Loucy (cell line): ENCODE measurements around the gene CELSR1.

ENCODE experiments used
- H2AFZ ChIP-seq: fragments of 200-600 bp; sonication (generic); 2 replicates; pipeline ENCODE4 v1.6.0; 2016; ENCODE audit warnings: antibody characterized with exemption, mild to moderate bottlenecking, low read length, moderate library complexity
- H3F3A ChIP-seq: fragments of 200-600 bp; 2 replicates; pipeline ENCODE4 v1.6.0; 2016; ENCODE audit warnings: antibody characterized with exemption, low read depth, mild to moderate bottlenecking
- H3K27me3 ChIP-seq: fragments of 200-600 bp; sonication (generic); 2 replicates; pipeline ENCODE4 v1.6.1; 2014; ENCODE audit warnings: low read length, mild to moderate bottlenecking; ENCODE audit not compliant: insufficient read depth, poor library complexity, severe bottlenecking
- H3K36me3 ChIP-seq: fragments of 200-600 bp; sonication (generic); 2 replicates; pipeline ENCODE4 v1.6.1; 2016; ENCODE audit warnings: low read length; ENCODE audit not compliant: insufficient read depth
- H3K4me1 ChIP-seq: fragments of 200-600 bp; sonication (generic); 2 replicates; pipeline ENCODE4 v1.5.1; 2014; ENCODE audit warnings: low read length, mild to moderate bottlenecking; ENCODE audit not compliant: insufficient read depth, poor library complexity, severe bottlenecking
- H3K4me2 ChIP-seq: fragments of 200-600 bp; sonication (generic); 2 replicates; pipeline ENCODE4 v1.6.0; 2014; ENCODE audit warnings: antibody characterized with exemption, low read length, low read depth, mild to moderate bottlenecking; ENCODE audit not compliant: poor library complexity, severe bottlenecking
- H3K4me3 ChIP-seq: fragments of 200-600 bp; sonication (generic); 2 replicates; pipeline ENCODE4 v1.5.1; 2014; ENCODE audit warnings: low read length, mild to moderate bottlenecking, mixed read lengths; ENCODE audit not compliant: poor library complexity, severe bottlenecking
- H3K79me2 ChIP-seq: fragments of 200-600 bp; sonication (generic); 2 replicates; pipeline ENCODE4 v1.6.1; 2014; ENCODE audit warnings: low read length; ENCODE audit not compliant: insufficient read depth
- H3K9ac ChIP-seq: fragments of 200-600 bp; sonication (generic); 2 replicates; pipeline ENCODE4 v1.6.0; 2014; ENCODE audit warnings: mild to moderate bottlenecking, low read depth, low read length, moderate library complexity; ENCODE audit not compliant: poor library complexity, severe bottlenecking
- H3K9me2 ChIP-seq: fragments of 200-600 bp; sonication (generic); replicated peaks from 2 replicates; pipeline ENCODE4 v1.6.1; 2016; ENCODE audit warnings: low read depth, low read length, mixed read lengths
- H3K9me3 ChIP-seq: fragments of 200-600 bp; sonication (generic); 2 replicates; pipeline ENCODE4 v1.6.1; 2014; ENCODE audit warnings: mild to moderate bottlenecking, antibody characterized with exemption, low read length, low read depth; ENCODE audit not compliant: insufficient read depth
- H4K20me1 ChIP-seq: fragments of 200-600 bp; sonication (generic); 2 replicates; pipeline ENCODE4 v1.6.0; 2014; ENCODE audit warnings: antibody characterized with exemption, low read length, mild to moderate bottlenecking; ENCODE audit not compliant: insufficient read depth, poor library complexity, severe bottlenecking
- EZH2phosphoT487 ChIP-seq: fragments of 200-600 bp; IDR thresholded peaks from 2 replicates; pipeline ENCODE4 v1.6.1; 2018; ENCODE audit warnings: antibody characterized with exemption, mild to moderate bottlenecking, moderate library complexity, borderline replicate concordance
- TF ChIP-seq, protein P1 (sequence below): fragments of 200-600 bp; sonication (generic); conservative IDR thresholded peaks from 2 replicates; pipeline ENCODE4 v1.5.1; 2014; ENCODE audit warnings: mild to moderate bottlenecking, antibody characterized with exemption, low read length

Gene CELSR1

DNA sequence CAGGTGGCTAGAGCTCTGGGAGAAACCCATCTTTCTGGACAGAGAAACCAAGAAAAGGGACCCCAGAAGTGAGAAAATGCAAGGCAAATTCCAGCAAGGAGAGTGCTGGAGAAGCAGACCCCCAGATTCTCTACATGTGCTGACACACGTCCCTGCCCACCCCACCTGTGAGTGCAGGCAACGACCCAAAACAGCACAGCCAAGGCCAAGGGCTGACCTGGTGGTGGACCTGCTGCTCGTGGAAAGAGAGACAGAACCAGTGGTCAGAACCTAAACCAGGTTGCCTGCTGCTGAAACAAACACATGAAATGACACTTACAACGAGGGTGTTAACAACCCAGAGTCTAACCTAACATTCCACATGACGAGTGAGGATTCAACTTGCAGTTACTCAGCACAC, 177.3 kb downstream of the CELSR1 start:
- Histone ChIP-seq H3K4me2 (no peak overlapping the region), H3K4me3 (no peak overlapping the region), H3K9ac (no peak overlapping the region), H2AFZ (no peak overlapping the region), H3K79me2 (no peaks in the 10 kb centered on the region), H3K36me3 (peaks cover 15% of the 10 kb centered on the region; the same call in 1 of the 2 replicates), H3K9me3 (no peaks in the 10 kb centered on the region), H3K9me2 (no peaks in the 10 kb centered on the region), H3K27me3 (no peaks in the 10 kb centered on the region), H4K20me1 (no peaks in the 10 kb centered on the region), H3F3A (no peaks in the 10 kb centered on the region), H3K4me1 (no peaks in the 10 kb centered on the region)
- TF ChIP-seq, protein P1, sequence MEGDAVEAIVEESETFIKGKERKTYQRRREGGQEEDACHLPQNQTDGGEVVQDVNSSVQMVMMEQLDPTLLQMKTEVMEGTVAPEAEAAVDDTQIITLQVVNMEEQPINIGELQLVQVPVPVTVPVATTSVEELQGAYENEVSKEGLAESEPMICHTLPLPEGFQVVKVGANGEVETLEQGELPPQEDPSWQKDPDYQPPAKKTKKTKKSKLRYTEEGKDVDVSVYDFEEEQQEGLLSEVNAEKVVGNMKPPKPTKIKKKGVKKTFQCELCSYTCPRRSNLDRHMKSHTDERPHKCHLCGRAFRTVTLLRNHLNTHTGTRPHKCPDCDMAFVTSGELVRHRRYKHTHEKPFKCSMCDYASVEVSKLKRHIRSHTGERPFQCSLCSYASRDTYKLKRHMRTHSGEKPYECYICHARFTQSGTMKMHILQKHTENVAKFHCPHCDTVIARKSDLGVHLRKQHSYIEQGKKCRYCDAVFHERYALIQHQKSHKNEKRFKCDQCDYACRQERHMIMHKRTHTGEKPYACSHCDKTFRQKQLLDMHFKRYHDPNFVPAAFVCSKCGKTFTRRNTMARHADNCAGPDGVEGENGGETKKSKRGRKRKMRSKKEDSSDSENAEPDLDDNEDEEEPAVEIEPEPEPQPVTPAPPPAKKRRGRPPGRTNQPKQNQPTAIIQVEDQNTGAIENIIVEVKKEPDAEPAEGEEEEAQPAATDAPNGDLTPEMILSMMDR: no peak
- TF ChIP-seq EZH2phosphoT487: no peak

DNA sequence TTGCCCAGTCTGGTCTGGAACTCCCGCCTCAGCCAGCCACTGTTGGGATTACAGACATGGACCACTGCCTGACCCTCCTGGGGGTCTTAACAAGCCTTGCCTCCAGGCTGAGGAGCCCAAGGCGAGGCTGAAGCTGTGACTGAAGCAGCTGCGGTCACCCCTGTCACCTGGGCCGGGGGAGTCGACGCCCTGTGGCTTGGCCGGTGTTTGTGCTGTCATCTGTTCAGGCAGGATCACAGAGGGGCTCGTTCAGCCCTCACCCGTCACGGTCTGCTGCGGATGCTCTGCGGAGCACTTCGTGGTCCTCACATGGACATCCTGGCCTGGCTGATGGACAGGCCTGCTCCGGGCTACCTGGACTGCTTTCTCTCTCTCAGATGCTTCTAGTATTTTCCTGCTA, 178.1 kb downstream of the CELSR1 start:
- H3F3A ChIP-seq: no peaks in the 10 kb centered on the region
- no peaks in the 10 kb centered on the region for H4K20me1 ChIP-seq
- H2AFZ ChIP-seq: no peak overlapping the region
- H3K4me3 ChIP-seq: no peak overlapping the region
- H3K27me3 ChIP-seq: no peaks in the 10 kb centered on the region
- H3K79me2 ChIP-seq: no peaks in the 10 kb centered on the region
- H3K9me2 ChIP-seq: no peaks in the 10 kb centered on the region
- peaks cover 22% of the 10 kb centered on the region; the same call in 1 of the 2 replicates for H3K36me3 ChIP-seq
- H3K9ac ChIP-seq: no peak overlapping the region
- H3K4me2 ChIP-seq: no peak overlapping the region
- no peaks in the 10 kb centered on the region for H3K4me1 ChIP-seq
- no peak for TF ChIP-seq EZH2phosphoT487
- TF ChIP-seq, protein P1: no peak
- H3K9me3 ChIP-seq: no peaks in the 10 kb centered on the region

GRCh38 chr22:46358766-46359165, 178.7 kb downstream of the CELSR1 start:
- Histone ChIP-seq H3K9ac (no peak overlapping the region), H3K4me3 (no peak overlapping the region), H3K36me3 (peaks cover 28% of the 10 kb centered on the region; the same call in 1 of the 2 replicates), H3K79me2 (no peaks in the 10 kb centered on the region), H3K27me3 (no peaks in the 10 kb centered on the region), H4K20me1 (peaks cover 3% of the 10 kb centered on the region), H3K4me2 (no peak overlapping the region), H3F3A (no peaks in the 10 kb centered on the region), H3K9me2 (no peaks in the 10 kb centered on the region), H3K9me3 (no peaks in the 10 kb centered on the region), H3K4me1 (no peaks in the 10 kb centered on the region), H2AFZ (no peak overlapping the region)
- TF ChIP-seq, protein P1: no peak
- no peak for TF ChIP-seq EZH2phosphoT487
